ENCODE measurements around the gene KCNQ5. TPM values are rescaled to one million over a fixed set of nuclear protein-coding genes. Genes with fewer than 3 reads are reported as not detected.

Gene KCNQ5
- total and polyA plus RNA-seq, 10 of the 15 experiments (the other 5 are each of a cell fraction or from before 2014, with no cell fraction given) = 0.60 to 16.2 (median 3.2) TPM

GRCh38 chr6:73129653-73130443 is 508.0 kb downstream of the KCNQ5 start (continued):
- TF ChIP-seq MXI1 (IDR thresholded peaks at IDR 0.05; ENCODE audit: low read depth, low read length) (peak; percentile 33; the same call in 1 of the 2 replicates), BMI1 (IDR thresholded peaks at IDR 0.05; ENCODE audit: borderline replicate concordance) (no peak), IKZF2 (IDR thresholded peaks at IDR 0.05) (peak in 1 of 2 experiments; percentile 16; a peak in 1 of 4 replicates), BHLHE40 (IDR thresholded peaks at IDR 0.05; ENCODE audit: borderline replicate concordance in 1 of 2, low read depth in 2 of 2, low read length in 1 of 2) (peak in 1 of 2 experiments; percentile 34; a peak in 1 of 4 replicates), REST (IDR thresholded peaks at IDR 0.05; ENCODE audit: low read depth, low read length) (no peak), MYC (IDR thresholded peaks at IDR 0.05; ENCODE audit: insufficient read depth, insufficient read length, insufficient replicate concordance, low read length, severe bottlenecking) (no peak), STAT3 (IDR thresholded peaks at IDR 0.05; ENCODE audit: low read depth, low read length) (no peak), SKIL (IDR thresholded peaks at IDR 0.05; ENCODE audit: low read depth, poor library complexity, severe bottlenecking) (peak; percentile 31), RUNX3 (IDR thresholded peaks at IDR 0.05; ENCODE audit: low read length) (peak; percentile 25; the same call in 1 of the 2 replicates), ZNF592 (IDR thresholded peaks at IDR 0.05) (0 out of 2 replicates have a peak, but pooled peaks have one; percentile 33), KLF5 (IDR thresholded peaks at IDR 0.05; ENCODE audit: partially characterized antibody) (no peak), IKZF1 (conservative IDR thresholded peaks at IDR 0.05) (peak; percentile 37; the same call in 1 of the 2 replicates), MEF2A (IDR thresholded peaks at IDR 0.05; ENCODE audit: insufficient read depth, low read depth, low read length) (0 out of 2 replicates have a peak, but pooled peaks have one; percentile 15), CTCF (IDR thresholded peaks at IDR 0.05 in 2 of 3, conservative IDR thresholded peaks at IDR 0.05 in 1 of 3; ENCODE audit: control insufficient read depth in 2 of 3, extremely low read depth in 1 of 3, insufficient read depth in 1 of 3, low read depth in 3 of 3, low read length in 3 of 3) (peak; percentile 95 to 99 (median 96)), SMARCA5 (IDR thresholded peaks at IDR 0.05) (peak; percentile 91)

All from GM12878 (cell line).